Thyroid gland (tissue), 4 donors: ENCODE measurements around the gene MXI1.

Experiments
- CTCF ChIP-seq, 6 experiments: fragments of 200-600 bp in 3 of 6; fragments of 450-650 bp in 3 of 6; sonication (generic) in 3 of 6; IDR thresholded peaks; one replicate each; pipeline ENCODE4 v1.5.1; 2016 to 2019; ENCODE audit warnings: antibody characterized with exemption in 6 of 6, mild to moderate bottlenecking in 2 of 6, inconsistent platforms in 1 of 6, moderate library complexity in 1 of 6
- POLR2A ChIP-seq, 2 donors: fragments of 450-650 bp; IDR thresholded peaks; one replicate each; pipeline ENCODE4 v1.6.1; 2017; ENCODE audit warnings: antibody characterized with exemption in 2 of 2, mild to moderate bottlenecking in 2 of 2, moderate library complexity in 1 of 2

- TF ChIP-seq CTCF (IDR thresholded peaks at IDR 0.05) = no peak
- TF ChIP-seq POLR2A (IDR thresholded peaks at IDR 0.05) = no peak
Observed at GRCh38 chr10:110317866-110318850, 110.8 kb downstream of the MXI1 start.
